Measurements from ENCODE around the gene SPTBN1. TPM values are rescaled to one million over a fixed set of nuclear protein-coding genes. Genes with fewer than 3 reads are reported as not detected.

The SPTBN1 gene
- polyA plus RNA-seq, 2 donors, result 19.7 to 24.1 TPM

- 49 to 53% methylated on average over 1 of the region's 1 CpG for WGBS, 2 donors
- no peaks in the 10 kb centered on the region for H3K4me1 ChIP-seq (ENCODE audit: control insufficient read depth in 2 of 2, insufficient read depth in 2 of 2, low read length in 1 of 2)
- H3K9me3 ChIP-seq (ENCODE audit: control insufficient read depth in 2 of 2, insufficient read depth in 1 of 2, low read depth in 1 of 2, low read length in 1 of 2), result no peaks in the 10 kb centered on the region
- no peaks in the 10 kb centered on the region for H3K27me3 ChIP-seq (ENCODE audit: control insufficient read depth in 1 of 2, insufficient read depth in 2 of 2, low read length in 2 of 2)
- no peak overlapping the region for H3K27ac ChIP-seq (ENCODE audit: low read depth in 2 of 2, low read length in 1 of 2)
- H3K36me3 ChIP-seq (ENCODE audit: control insufficient read depth in 2 of 2, insufficient read depth in 2 of 2, low read length in 1 of 2), result no peaks in the 10 kb centered on the region
- no peak overlapping the region for H3K4me3 ChIP-seq (ENCODE audit: low read depth in 1 of 2, low read length in 2 of 2)
These were observed 84.1 kb downstream of the SPTBN1 start for GRCh38 chr2:54540194-54540593.

- Histone ChIP-seq H3K36me3 (ENCODE audit: control insufficient read depth in 2 of 2, insufficient read depth in 2 of 2, low read length in 1 of 2) (no peaks in the 10 kb centered on the region), H3K27me3 (ENCODE audit: control insufficient read depth in 1 of 2, insufficient read depth in 2 of 2, low read length in 2 of 2) (no peaks in the 10 kb centered on the region), H3K9me3 (ENCODE audit: control insufficient read depth in 2 of 2, insufficient read depth in 1 of 2, low read depth in 1 of 2, low read length in 1 of 2) (no peaks in the 10 kb centered on the region), H3K4me3 (ENCODE audit: low read depth in 1 of 2, low read length in 2 of 2) (no peak overlapping the region), H3K27ac (ENCODE audit: low read depth in 2 of 2, low read length in 1 of 2) (no peak overlapping the region), H3K4me1 (ENCODE audit: control insufficient read depth in 2 of 2, insufficient read depth in 2 of 2, low read length in 1 of 2) (no peaks in the 10 kb centered on the region)
- 68 to 77% methylated on average over 4 of the region's 4 CpGs for WGBS, 2 donors
These were observed 85.9 kb downstream of the SPTBN1 start for GRCh38 chr2:54541995-54542394.

- no peaks in the 10 kb centered on the region for H3K4me1 ChIP-seq (ENCODE audit: control insufficient read depth in 2 of 2, insufficient read depth in 2 of 2, low read length in 1 of 2)
- WGBS, 2 donors, result 77 to 81% methylated on average over 3 of the region's 3 CpGs
- no peaks in the 10 kb centered on the region for H3K36me3 ChIP-seq (ENCODE audit: control insufficient read depth in 2 of 2, insufficient read depth in 2 of 2, low read length in 1 of 2)
- H3K9me3 ChIP-seq (ENCODE audit: control insufficient read depth in 2 of 2, insufficient read depth in 1 of 2, low read depth in 1 of 2, low read length in 1 of 2), result no peaks in the 10 kb centered on the region
- no peak overlapping the region for H3K4me3 ChIP-seq (ENCODE audit: low read depth in 1 of 2, low read length in 2 of 2)
- H3K27me3 ChIP-seq (ENCODE audit: control insufficient read depth in 1 of 2, insufficient read depth in 2 of 2, low read length in 2 of 2), result no peaks in the 10 kb centered on the region
- no peak overlapping the region for H3K27ac ChIP-seq (ENCODE audit: low read depth in 2 of 2, low read length in 1 of 2)
These were observed 87.7 kb downstream of the SPTBN1 start for GRCh38 chr2:54543733-54544396.

- peak overlapping the region in 1 of 2 donors; percentile 25 for H3K27ac ChIP-seq (ENCODE audit: low read depth in 2 of 2, low read length in 1 of 2)
- no peaks in the 10 kb centered on the region for H3K27me3 ChIP-seq (ENCODE audit: control insufficient read depth in 1 of 2, insufficient read depth in 2 of 2, low read length in 2 of 2)
- H3K9me3 ChIP-seq (ENCODE audit: control insufficient read depth in 2 of 2, insufficient read depth in 1 of 2, low read depth in 1 of 2, low read length in 1 of 2), result no peaks in the 10 kb centered on the region
- no peaks in the 10 kb centered on the region for H3K36me3 ChIP-seq (ENCODE audit: control insufficient read depth in 2 of 2, insufficient read depth in 2 of 2, low read length in 1 of 2)
- H3K4me3 ChIP-seq (ENCODE audit: low read depth in 1 of 2, low read length in 2 of 2), result no peak overlapping the region
- 70 to 76% methylated on average over 3 of the region's 3 CpGs for WGBS, 2 donors
- no peaks in the 10 kb centered on the region for H3K4me1 ChIP-seq (ENCODE audit: control insufficient read depth in 2 of 2, insufficient read depth in 2 of 2, low read length in 1 of 2)
These were observed 89.7 kb downstream of the SPTBN1 start for GRCh38 chr2:54545702-54546450.

- no peak overlapping the region for H3K4me3 ChIP-seq (ENCODE audit: low read depth in 1 of 2, low read length in 2 of 2)
- no peaks in the 10 kb centered on the region for H3K9me3 ChIP-seq (ENCODE audit: control insufficient read depth in 2 of 2, insufficient read depth in 1 of 2, low read depth in 1 of 2, low read length in 1 of 2)
- H3K36me3 ChIP-seq (ENCODE audit: control insufficient read depth in 2 of 2, insufficient read depth in 2 of 2, low read length in 1 of 2), result no peaks in the 10 kb centered on the region
These were observed 90.4 kb downstream of the SPTBN1 start for GRCh38 chr2:54546518-54546917.

GRCh38 chr2:54546923-54547720 lies 91.0 kb downstream of the SPTBN1 start:
- Histone ChIP-seq H3K36me3 (ENCODE audit: control insufficient read depth in 2 of 2, insufficient read depth in 2 of 2, low read length in 1 of 2) (no peaks in the 10 kb centered on the region), H3K27me3 (ENCODE audit: control insufficient read depth in 1 of 2, insufficient read depth in 2 of 2, low read length in 2 of 2) (no peaks in the 10 kb centered on the region), H3K4me3 (ENCODE audit: low read depth in 1 of 2, low read length in 2 of 2) (no peak overlapping the region), H3K27ac (ENCODE audit: low read depth in 2 of 2, low read length in 1 of 2) (no peak overlapping the region), H3K4me1 (ENCODE audit: control insufficient read depth in 2 of 2, insufficient read depth in 2 of 2, low read length in 1 of 2) (no peaks in the 10 kb centered on the region), H3K9me3 (ENCODE audit: control insufficient read depth in 2 of 2, insufficient read depth in 1 of 2, low read depth in 1 of 2, low read length in 1 of 2) (no peaks in the 10 kb centered on the region)
- 82 to 89% methylated on average over 5 of the region's 5 CpGs for WGBS, 2 donors

More at GRCh38 chr2:54546518-54546917, 90.4 kb downstream of the SPTBN1 start:
- Histone ChIP-seq H3K4me1 (ENCODE audit: control insufficient read depth in 2 of 2, insufficient read depth in 2 of 2, low read length in 1 of 2) (no peaks in the 10 kb centered on the region), H3K27ac (ENCODE audit: low read depth in 2 of 2, low read length in 1 of 2) (no peak overlapping the region), H3K27me3 (ENCODE audit: control insufficient read depth in 1 of 2, insufficient read depth in 2 of 2, low read length in 2 of 2) (no peaks in the 10 kb centered on the region)
- 62 to 78% methylated on average over 4 of the region's 4 CpGs for WGBS, 2 donors

GRCh38 chr2:54549430-54549829 lies 93.3 kb downstream of the SPTBN1 start:
- no peaks in the 10 kb centered on the region for H3K27me3 ChIP-seq (ENCODE audit: control insufficient read depth in 1 of 2, insufficient read depth in 2 of 2, low read length in 2 of 2)
- no peak overlapping the region for H3K27ac ChIP-seq (ENCODE audit: low read depth in 2 of 2, low read length in 1 of 2)
- no peaks in the 10 kb centered on the region for H3K9me3 ChIP-seq (ENCODE audit: control insufficient read depth in 2 of 2, insufficient read depth in 1 of 2, low read depth in 1 of 2, low read length in 1 of 2)
- H3K36me3 ChIP-seq (ENCODE audit: control insufficient read depth in 2 of 2, insufficient read depth in 2 of 2, low read length in 1 of 2), result no peaks in the 10 kb centered on the region
- no peaks in the 10 kb centered on the region for H3K4me1 ChIP-seq (ENCODE audit: control insufficient read depth in 2 of 2, insufficient read depth in 2 of 2, low read length in 1 of 2)
- H3K4me3 ChIP-seq (ENCODE audit: low read depth in 1 of 2, low read length in 2 of 2), result no peak overlapping the region
- WGBS, 2 donors, result 85 to 93% methylated on average over 3 of the region's 3 CpGs

GRCh38 chr2:54549917-54550518 lies 93.9 kb downstream of the SPTBN1 start:
- Histone ChIP-seq H3K4me1 (ENCODE audit: control insufficient read depth in 2 of 2, insufficient read depth in 2 of 2, low read length in 1 of 2) (no peaks in the 10 kb centered on the region), H3K4me3 (ENCODE audit: low read depth in 1 of 2, low read length in 2 of 2) (no peak overlapping the region), H3K27me3 (ENCODE audit: control insufficient read depth in 1 of 2, insufficient read depth in 2 of 2, low read length in 2 of 2) (no peaks in the 10 kb centered on the region), H3K9me3 (ENCODE audit: control insufficient read depth in 2 of 2, insufficient read depth in 1 of 2, low read depth in 1 of 2, low read length in 1 of 2) (no peaks in the 10 kb centered on the region), H3K36me3 (ENCODE audit: control insufficient read depth in 2 of 2, insufficient read depth in 2 of 2, low read length in 1 of 2) (no peaks in the 10 kb centered on the region), H3K27ac (ENCODE audit: low read depth in 2 of 2, low read length in 1 of 2) (no peak overlapping the region)
- WGBS, 2 donors, result 72 to 86% methylated on average over 4 of the region's 4 CpGs

- Histone ChIP-seq H3K4me1 (ENCODE audit: control insufficient read depth in 2 of 2, insufficient read depth in 2 of 2, low read length in 1 of 2) (peaks cover 0 to 2% of the 10 kb centered on the region in 2 donors), H3K27ac (ENCODE audit: low read depth in 2 of 2, low read length in 1 of 2) (peak overlapping the region in 1 of 2 donors; percentile 11)
These were observed 94.4 kb downstream of the SPTBN1 start for GRCh38 chr2:54550547-54550946.

More at GRCh38 chr2:54550547-54550946, 94.4 kb downstream of the SPTBN1 start:
- WGBS, 2 donors, result 61 to 78% methylated on average over 3 of the region's 3 CpGs
- Histone ChIP-seq H3K27me3 (ENCODE audit: control insufficient read depth in 1 of 2, insufficient read depth in 2 of 2, low read length in 2 of 2) (no peaks in the 10 kb centered on the region), H3K9me3 (ENCODE audit: control insufficient read depth in 2 of 2, insufficient read depth in 1 of 2, low read depth in 1 of 2, low read length in 1 of 2) (no peaks in the 10 kb centered on the region), H3K4me3 (ENCODE audit: low read depth in 1 of 2, low read length in 2 of 2) (no peak overlapping the region), H3K36me3 (ENCODE audit: control insufficient read depth in 2 of 2, insufficient read depth in 2 of 2, low read length in 1 of 2) (no peaks in the 10 kb centered on the region)

All from esophagus (tissue), 2 donors.